GM12878 (cell line): ENCODE data around the gene CSNK2A1. TPM values are rescaled to one million over a fixed set of nuclear protein-coding genes. Genes with fewer than 3 reads are reported as not detected.

ENCODE experiments used
- ASH2L ChIP-seq: fragments of 300-600, 200-600 bp; sonication (generic); IDR thresholded peaks from 2 replicates; pipeline ENCODE4 v1.6.1; 2017; ENCODE audit warnings: low read depth, mild to moderate bottlenecking, borderline replicate concordance
- GATAD2B ChIP-seq: fragments of 450-650 bp; conservative IDR thresholded peaks from 2 replicates; pipeline ENCODE4 v1.6.1; 2017; ENCODE audit warnings: low read depth, mild to moderate bottlenecking, moderate library complexity
- JUND ChIP-seq: IDR thresholded peaks from 2 replicates; pipeline ENCODE4 v1.6.1; 2012; ENCODE audit warnings: low read depth, mild to moderate bottlenecking, low read length, improper control_type of control experiment, moderate library complexity
- RAD51 ChIP-seq: fragments of 450-650 bp; IDR thresholded peaks from 2 replicates; pipeline ENCODE4 v1.6.1; 2016; ENCODE audit warnings: moderate library complexity, mild to moderate bottlenecking, inconsistent platforms
- RFX5 ChIP-seq: IDR thresholded peaks from 2 replicates; pipeline ENCODE4 v1.6.1; 2011; ENCODE audit warnings: low read depth, low read length, improper control_type of control experiment
- STAT3 ChIP-seq: IDR thresholded peaks from 2 replicates; pipeline ENCODE4 v1.6.1; 2011; ENCODE audit warnings: low read depth, low read length, improper control_type of control experiment
- polyA plus RNA-seq, 11 experiments: library from polyadenylated mRNA; depleted of rRNA in 4 of 11; unstranded in 6 of 11; stranded (reverse) in 5 of 11; fragments of >200 nt; fragmentation: Nextera tagmentation in 4 of 11; fragmentation: Illumina TruSeq in 1 of 11; extraction: Ambion mirVana in 4 of 11; extraction: Trizol in 1 of 11; gene quantifications; 1 replicate in 1 of 11; 2 replicates in 10 of 11; pipeline versions ENCODE4 v1.2.1 to v1.2.3, GENCODE V29; 2011 to 2016; ENCODE audit warnings: inconsistent platforms in 2 of 11, missing spikeins in 2 of 11, low read depth in 1 of 11
- total RNA-seq, 4 experiments: library from RNA; depleted of rRNA in 3 of 4; stranded (reverse); fragments of >200 nt in 3 of 4; fragmentation: Illumina TruSeq in 1 of 4; extraction: Trizol in 1 of 4; gene quantifications; 2 replicates each; pipeline versions ENCODE4 v1.2.1 to v1.2.3, GENCODE V29; 2013 to 2021
- TF ChIP-seq, protein P1 (sequence below): fragments of 450-650 bp; IDR thresholded peaks from 2 replicates; pipeline ENCODE4 v1.6.1; 2017; ENCODE audit warnings: mild to moderate bottlenecking
- TF ChIP-seq, protein P2 (sequence below): fragments of 450-650 bp; IDR thresholded peaks from 2 replicates; pipeline ENCODE4 v1.6.1; 2017; ENCODE audit warnings: antibody characterized with exemption, mild to moderate bottlenecking, moderate library complexity

CSNK2A1 gene
- total and polyA plus RNA-seq, 10 of the 15 experiments (the other 5 are each of a cell fraction or from before 2014, with no cell fraction given) = 47.6 to 199 (median 95.0) TPM

DNA sequence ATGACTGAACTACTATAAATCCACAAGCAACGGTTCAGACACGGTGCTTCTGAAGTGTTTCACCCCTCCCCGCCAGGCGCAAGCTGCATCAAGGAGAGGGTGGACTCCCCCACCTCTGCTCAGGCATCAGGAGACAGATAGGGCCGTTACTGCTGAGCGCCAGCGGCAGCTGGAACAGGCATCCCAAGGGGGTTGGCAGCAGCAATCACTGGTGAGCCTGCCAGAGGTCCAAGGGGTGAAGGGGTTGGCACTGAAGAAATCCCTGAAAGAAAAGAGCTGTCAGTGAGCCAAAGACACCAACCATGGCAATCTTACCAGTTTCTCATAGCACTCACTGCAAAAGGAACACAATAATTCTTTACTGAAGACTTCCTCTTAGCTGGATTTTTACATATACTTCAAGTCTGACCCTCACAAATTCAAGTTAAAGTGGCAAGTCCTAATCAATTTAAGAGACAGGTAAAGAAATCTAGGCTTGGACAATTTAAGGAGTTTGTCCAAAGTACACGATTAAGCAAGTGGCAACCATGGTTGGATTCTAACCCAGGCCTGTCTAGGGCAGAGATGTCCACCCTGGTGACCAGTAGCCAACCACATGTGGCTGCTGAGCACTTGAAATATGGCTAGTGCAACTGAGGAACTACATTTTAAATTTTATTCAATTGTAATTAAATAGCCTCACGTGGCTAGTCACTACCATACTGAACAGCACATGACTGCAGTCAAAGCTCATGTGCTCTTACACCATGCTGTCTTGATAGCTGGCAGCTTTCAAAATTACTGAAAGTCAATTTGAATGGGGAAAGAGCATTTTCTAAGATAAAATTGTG lies 59.6 kb downstream of the CSNK2A1 start (continued):
- TF ChIP-seq GATAD2B = no peak
- TF ChIP-seq, protein P1, sequence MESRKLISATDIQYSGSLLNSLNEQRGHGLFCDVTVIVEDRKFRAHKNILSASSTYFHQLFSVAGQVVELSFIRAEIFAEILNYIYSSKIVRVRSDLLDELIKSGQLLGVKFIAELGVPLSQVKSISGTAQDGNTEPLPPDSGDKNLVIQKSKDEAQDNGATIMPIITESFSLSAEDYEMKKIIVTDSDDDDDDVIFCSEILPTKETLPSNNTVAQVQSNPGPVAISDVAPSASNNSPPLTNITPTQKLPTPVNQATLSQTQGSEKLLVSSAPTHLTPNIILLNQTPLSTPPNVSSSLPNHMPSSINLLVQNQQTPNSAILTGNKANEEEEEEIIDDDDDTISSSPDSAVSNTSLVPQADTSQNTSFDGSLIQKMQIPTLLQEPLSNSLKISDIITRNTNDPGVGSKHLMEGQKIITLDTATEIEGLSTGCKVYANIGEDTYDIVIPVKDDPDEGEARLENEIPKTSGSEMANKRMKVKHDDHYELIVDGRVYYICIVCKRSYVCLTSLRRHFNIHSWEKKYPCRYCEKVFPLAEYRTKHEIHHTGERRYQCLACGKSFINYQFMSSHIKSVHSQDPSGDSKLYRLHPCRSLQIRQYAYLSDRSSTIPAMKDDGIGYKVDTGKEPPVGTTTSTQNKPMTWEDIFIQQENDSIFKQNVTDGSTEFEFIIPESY = no peak
- TF ChIP-seq JUND = no peak
- TF ChIP-seq RFX5 = no peak
- TF ChIP-seq ASH2L = no peak
- no peak for TF ChIP-seq RAD51
- no peak for TF ChIP-seq STAT3
- TF ChIP-seq, protein P2, sequence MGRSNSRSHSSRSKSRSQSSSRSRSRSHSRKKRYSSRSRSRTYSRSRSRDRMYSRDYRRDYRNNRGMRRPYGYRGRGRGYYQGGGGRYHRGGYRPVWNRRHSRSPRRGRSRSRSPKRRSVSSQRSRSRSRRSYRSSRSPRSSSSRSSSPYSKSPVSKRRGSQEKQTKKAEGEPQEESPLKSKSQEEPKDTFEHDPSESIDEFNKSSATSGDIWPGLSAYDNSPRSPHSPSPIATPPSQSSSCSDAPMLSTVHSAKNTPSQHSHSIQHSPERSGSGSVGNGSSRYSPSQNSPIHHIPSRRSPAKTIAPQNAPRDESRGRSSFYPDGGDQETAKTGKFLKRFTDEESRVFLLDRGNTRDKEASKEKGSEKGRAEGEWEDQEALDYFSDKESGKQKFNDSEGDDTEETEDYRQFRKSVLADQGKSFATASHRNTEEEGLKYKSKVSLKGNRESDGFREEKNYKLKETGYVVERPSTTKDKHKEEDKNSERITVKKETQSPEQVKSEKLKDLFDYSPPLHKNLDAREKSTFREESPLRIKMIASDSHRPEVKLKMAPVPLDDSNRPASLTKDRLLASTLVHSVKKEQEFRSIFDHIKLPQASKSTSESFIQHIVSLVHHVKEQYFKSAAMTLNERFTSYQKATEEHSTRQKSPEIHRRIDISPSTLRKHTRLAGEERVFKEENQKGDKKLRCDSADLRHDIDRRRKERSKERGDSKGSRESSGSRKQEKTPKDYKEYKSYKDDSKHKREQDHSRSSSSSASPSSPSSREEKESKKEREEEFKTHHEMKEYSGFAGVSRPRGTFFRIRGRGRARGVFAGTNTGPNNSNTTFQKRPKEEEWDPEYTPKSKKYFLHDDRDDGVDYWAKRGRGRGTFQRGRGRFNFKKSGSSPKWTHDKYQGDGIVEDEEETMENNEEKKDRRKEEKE = no peak
